SK-N-SH treated with all-trans-retinoic acid at 6 μM for 48 hours (cell line): ENCODE data around the gene REPS1.

ENCODE experiments used
- ESRRG ChIP-seq: fragments of 250-450 bp; sonication (Bioruptor Pico); IDR thresholded peaks from 2 replicates; pipeline ENCODE4 v1.6.1; 2021; ENCODE audit warnings: mild to moderate bottlenecking
- ISL1 ChIP-seq: fragments of 250-450 bp; sonication (Bioruptor Pico); IDR thresholded peaks from 2 replicates; pipeline ENCODE4 v2.1.2; 2022; ENCODE audit warnings: mild to moderate bottlenecking, moderate library complexity
- OSR1 ChIP-seq: fragments of 250-450 bp; sonication (Bioruptor Pico); IDR thresholded peaks from 2 replicates; pipeline ENCODE4 v1.8.0; 2022; ENCODE audit warnings: moderate library complexity, mild to moderate bottlenecking, inconsistent platforms
- PATZ1 ChIP-seq: fragments of 250-450 bp; sonication (Bioruptor Pico); IDR thresholded peaks from 2 replicates; pipeline ENCODE4 v1.8.0; 2020; ENCODE audit warnings: mild to moderate bottlenecking, moderate library complexity, borderline replicate concordance
- ZFP3 ChIP-seq: fragments of 250-450 bp; sonication (Bioruptor Pico); IDR thresholded peaks from 2 replicates; pipeline ENCODE4 v1.5.0; 2020; ENCODE audit warnings: mild to moderate bottlenecking, moderate library complexity
- ZFP30 ChIP-seq: fragments of 450-650 bp; formaldehyde crosslinking; IDR thresholded peaks from 2 replicates; pipeline ENCODE4 v1.5.0; 2022; ENCODE audit warnings: mild to moderate bottlenecking, moderate library complexity
- ZNF565 ChIP-seq: fragments of 450-650 bp; formaldehyde crosslinking; conservative IDR thresholded peaks from 2 replicates; pipeline ENCODE4 v1.5.0; 2020; ENCODE audit warnings: low read depth, mild to moderate bottlenecking, moderate library complexity
- ZNF70 ChIP-seq: fragments of 450-650 bp; formaldehyde crosslinking; IDR thresholded peaks from 2 replicates; pipeline ENCODE4 v1.5.0; 2020; ENCODE audit warnings: mild to moderate bottlenecking, moderate library complexity
- ZNF8 ChIP-seq: fragments of 450-650 bp; formaldehyde crosslinking; IDR thresholded peaks from 2 replicates; pipeline ENCODE4 v1.5.0; 2020; ENCODE audit warnings: mild to moderate bottlenecking, moderate library complexity

- TF ChIP-seq ISL1 (CRISPR knock-in tag) (peak; percentile 93), PATZ1 (CRISPR knock-in tag) (no peak), ZNF70 (no peak), ZFP30 (CRISPR knock-in tag) (no peak), ZNF8 (CRISPR knock-in tag) (no peak), ESRRG (CRISPR knock-in tag) (no peak), OSR1 (no peak), ZFP3 (CRISPR knock-in tag) (no peak), ZNF565 (no peak)
These were observed 15.8 kb downstream of the REPS1 start for GRCh38 chr6:138972226-138972665.
